Stimulated activated naive CD8-positive, alpha-beta T cell treated with anti-CD3 and anti-CD28 coated beads, Interleukin-15, amount 100 ng/mL, for 72 hours (primary cell): ENCODE data around the gene STK36.
A peak's percentile ranks its signal among the peaks of the same experiment; 100 is the strongest.

Experiments
- ATAC-seq: fragments of 150-1000 bp; cut with Tn5 transposase; 2 replicates; pipeline ENCODE4 v1.10.0; 2021; ENCODE audit warnings: mild to moderate bottlenecking, moderate library complexity
- DNase-seq, 2 donors: peaks; one replicate each; pipeline ENCODE4 v3.0.0; 2021 to 2022
- H3K27ac Mint-ChIP-seq, 2 donors: one replicate each; pipeline ENCODE4 v1.8.0; 2022; ENCODE audit warnings: mild to moderate bottlenecking in 2 of 2, mixed read lengths in 2 of 2, moderate library complexity in 2 of 2
- H3K27me3 Mint-ChIP-seq: one replicate; pipeline ENCODE4 v1.8.0; 2022; ENCODE audit warnings: mixed read lengths
- H3K4me1 Mint-ChIP-seq: one replicate; pipeline ENCODE4 v1.8.0; 2022; ENCODE audit warnings: mild to moderate bottlenecking, mixed read lengths
- H3K4me3 Mint-ChIP-seq, 2 donors: one replicate each; pipeline ENCODE4 v1.8.0; 2022; ENCODE audit warnings: mild to moderate bottlenecking in 2 of 2, mixed read lengths in 2 of 2, moderate library complexity in 1 of 2
- H3K9me3 Mint-ChIP-seq, 2 donors: one replicate each; pipeline ENCODE4 v1.8.0; 2022; ENCODE audit warnings: mixed read lengths in 2 of 2

Gene STK36

GRCh38 chr2:218701806-218702205 is 29.9 kb downstream of the STK36 start:
- Mint-ChIP-seq H3K4me1 (no peaks in the 10 kb centered on the region), H3K27ac (peak overlapping the region; percentile 23 to 59), H3K9me3 (no peaks in the 10 kb centered on the region), H3K4me3 (no peak overlapping the region), H3K27me3 (no peaks in the 10 kb centered on the region)
- DNase-seq (no peak), ATAC-seq (no peak)

- ATAC-seq: no peak
- Mint-ChIP-seq H3K4me3 (no peak overlapping the region), H3K27me3 (no peaks in the 10 kb centered on the region), H3K4me1 (no peaks in the 10 kb centered on the region), H3K9me3 (no peaks in the 10 kb centered on the region), H3K27ac (no peak overlapping the region)
- no peak for DNase-seq
Observed at GRCh38 chr2:218703341-218703740, 31.5 kb downstream of the STK36 start.

GRCh38 chr2:218708086-218708485 is 36.2 kb downstream of the STK36 start:
- no peak overlapping the region for H3K4me3 Mint-ChIP-seq
- ATAC-seq: no peak
- H3K4me1 Mint-ChIP-seq: peaks cover 9% of the 10 kb centered on the region
- no peaks in the 10 kb centered on the region for H3K9me3 Mint-ChIP-seq
- DNase-seq: no peak
- H3K27ac Mint-ChIP-seq: no peak overlapping the region
- no peaks in the 10 kb centered on the region for H3K27me3 Mint-ChIP-seq

GRCh38 chr2:218709908-218710307 is 38.0 kb downstream of the STK36 start:
- ATAC-seq: no peak
- Mint-ChIP-seq H3K4me1 (peaks cover 18% of the 10 kb centered on the region), H3K4me3 (peak overlapping the region; percentile 93 to 100), H3K27ac (no peak overlapping the region), H3K9me3 (no peaks in the 10 kb centered on the region), H3K27me3 (no peaks in the 10 kb centered on the region)
- DNase-seq: no peak

- H3K4me1 Mint-ChIP-seq: peaks cover 18% of the 10 kb centered on the region
- ATAC-seq (no peak), DNase-seq (no peak)
- no peaks in the 10 kb centered on the region for H3K27me3 Mint-ChIP-seq
- peak overlapping the region; percentile 93 to 100 for H3K4me3 Mint-ChIP-seq
- peak overlapping the region in 1 of 2 donors; percentile 87 for H3K27ac Mint-ChIP-seq
- H3K9me3 Mint-ChIP-seq: no peaks in the 10 kb centered on the region
Observed at GRCh38 chr2:218710334-218710686, 38.4 kb downstream of the STK36 start.

GRCh38 chr2:218710687-218711549 is 39.0 kb downstream of the STK36 start, which contains the start of gene TTLL4:
Gene TTLL4 (plus strand): TSS chr2:218710835. CDS start chr2:218737677, 26,842 bp downstream.
- ATAC-seq: peak; percentile 98
- Mint-ChIP-seq H3K4me1 (peaks cover 18% of the 10 kb centered on the region), H3K9me3 (no peaks in the 10 kb centered on the region), H3K27me3 (no peaks in the 10 kb centered on the region), H3K27ac (peak within 1 kb of the TSS; percentile 87 to 91), H3K4me3 (peak within 1 kb of the TSS; percentile 93 to 100)
- DNase-seq: peak; percentile 98

GRCh38 chr2:218711550-218711929 is 39.7 kb downstream of the STK36 start:
- DNase-seq: no peak
- ATAC-seq: no peak
- peak overlapping the region; percentile 27 to 91 for H3K27ac Mint-ChIP-seq
- H3K4me1 Mint-ChIP-seq: peaks cover 18% of the 10 kb centered on the region
- no peaks in the 10 kb centered on the region for H3K27me3 Mint-ChIP-seq
- H3K9me3 Mint-ChIP-seq: no peaks in the 10 kb centered on the region
- peak overlapping the region; percentile 93 to 100 for H3K4me3 Mint-ChIP-seq

GRCh38 chr2:218713922-218714321 is 42.0 kb downstream of the STK36 start:
- H3K4me3 Mint-ChIP-seq: no peak overlapping the region
- no peak for ATAC-seq
- no peaks in the 10 kb centered on the region for H3K27me3 Mint-ChIP-seq
- H3K27ac Mint-ChIP-seq: no peak overlapping the region
- DNase-seq: no peak
- peaks cover 29% of the 10 kb centered on the region for H3K4me1 Mint-ChIP-seq
- H3K9me3 Mint-ChIP-seq: no peaks in the 10 kb centered on the region

- no peak overlapping the region for H3K4me3 Mint-ChIP-seq
- H3K9me3 Mint-ChIP-seq: no peaks in the 10 kb centered on the region
- no peaks in the 10 kb centered on the region for H3K27me3 Mint-ChIP-seq
- ATAC-seq: no peak
- DNase-seq: no peak
- peaks cover 34% of the 10 kb centered on the region for H3K4me1 Mint-ChIP-seq
- H3K27ac Mint-ChIP-seq: no peak overlapping the region
Observed at GRCh38 chr2:218716070-218716469, 44.2 kb downstream of the STK36 start.

GRCh38 chr2:218717262-218717661 is 45.4 kb downstream of the STK36 start:
- Mint-ChIP-seq H3K27ac (no peak overlapping the region), H3K4me1 (peaks cover 32% of the 10 kb centered on the region), H3K9me3 (no peaks in the 10 kb centered on the region), H3K4me3 (no peak overlapping the region), H3K27me3 (no peaks in the 10 kb centered on the region)
- no peak for DNase-seq
- ATAC-seq: no peak

GRCh38 chr2:218718058-218718457 is 46.2 kb downstream of the STK36 start:
- DNase-seq (no peak), ATAC-seq (no peak)
- Mint-ChIP-seq H3K4me1 (peaks cover 38% of the 10 kb centered on the region), H3K27me3 (no peaks in the 10 kb centered on the region), H3K4me3 (no peak overlapping the region), H3K27ac (no peak overlapping the region), H3K9me3 (no peaks in the 10 kb centered on the region)

- ATAC-seq (no peak), DNase-seq (no peak)
- H3K4me3 Mint-ChIP-seq: no peak overlapping the region
- H3K27ac Mint-ChIP-seq: no peak overlapping the region
- H3K4me1 Mint-ChIP-seq: peaks cover 35% of the 10 kb centered on the region
- H3K9me3 Mint-ChIP-seq: no peaks in the 10 kb centered on the region
- H3K27me3 Mint-ChIP-seq: no peaks in the 10 kb centered on the region
Observed at GRCh38 chr2:218719457-218719856, 47.6 kb downstream of the STK36 start.

GRCh38 chr2:218720048-218721041 is 48.5 kb downstream of the STK36 start:
- no peak overlapping the region for H3K27ac Mint-ChIP-seq
- H3K27me3 Mint-ChIP-seq: no peaks in the 10 kb centered on the region
- H3K4me3 Mint-ChIP-seq: no peak overlapping the region
- DNase-seq (no peak), ATAC-seq (no peak)
- H3K9me3 Mint-ChIP-seq: no peaks in the 10 kb centered on the region
- peaks cover 35% of the 10 kb centered on the region for H3K4me1 Mint-ChIP-seq

GRCh38 chr2:218721488-218721887 is 49.6 kb downstream of the STK36 start:
- Mint-ChIP-seq H3K4me3 (no peak overlapping the region), H3K9me3 (peaks cover 0 to 4% of the 10 kb centered on the region in 2 donors), H3K27ac (no peak overlapping the region), H3K4me1 (peaks cover 35% of the 10 kb centered on the region), H3K27me3 (no peaks in the 10 kb centered on the region)
- DNase-seq (no peak), ATAC-seq (no peak)

GRCh38 chr2:218721934-218722333 is 50.0 kb downstream of the STK36 start:
- Mint-ChIP-seq H3K9me3 (peaks cover 3 to 4% of the 10 kb centered on the region in 2 donors), H3K4me3 (no peak overlapping the region), H3K27ac (peak overlapping the region in 1 of 2 donors; percentile 35), H3K27me3 (no peaks in the 10 kb centered on the region), H3K4me1 (peaks cover 33% of the 10 kb centered on the region)
- ATAC-seq (no peak), DNase-seq (no peak)

GRCh38 chr2:218722419-218722818 is 50.5 kb downstream of the STK36 start:
- Mint-ChIP-seq H3K27ac (peak overlapping the region in 1 of 2 donors; percentile 56), H3K9me3 (peaks cover 4 to 7% of the 10 kb centered on the region in 2 donors), H3K27me3 (no peaks in the 10 kb centered on the region), H3K4me3 (no peak overlapping the region), H3K4me1 (peaks cover 28% of the 10 kb centered on the region)
- no peak for DNase-seq
- no peak for ATAC-seq
